Activated T-helper 1 cell treated with Interleukin-2 at 50 U/mL for 16 hours (primary cell): ENCODE results near the gene TMEM170B.

ENCODE experiments used
- DNase-seq: peaks from one replicate; pipeline ENCODE4 v3.0.0-alpha.2; 2020; ENCODE audit warnings: low read depth

Gene TMEM170B

DNA sequence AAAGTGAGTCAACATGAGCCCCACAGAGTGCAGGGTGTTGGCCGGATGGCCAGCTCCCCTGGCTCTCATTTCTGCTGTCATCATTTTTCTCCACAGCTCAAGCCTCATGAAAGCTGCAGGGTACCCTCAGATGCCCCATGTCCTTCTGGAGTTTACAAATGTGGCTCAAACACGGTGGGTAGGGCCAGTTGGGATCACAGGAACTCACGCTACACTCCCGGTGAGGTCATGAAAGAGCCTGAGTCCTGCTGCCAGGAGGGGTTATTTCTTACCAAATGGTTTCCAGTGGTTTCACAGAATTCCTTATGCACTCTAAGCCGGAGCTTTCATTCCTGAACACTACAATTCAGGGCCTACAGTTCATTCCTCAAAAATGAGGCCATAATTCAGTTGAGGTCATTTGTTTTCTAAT, 78.7 kb downstream of the TMEM170B start:
- no peak for DNase-seq

DNA sequence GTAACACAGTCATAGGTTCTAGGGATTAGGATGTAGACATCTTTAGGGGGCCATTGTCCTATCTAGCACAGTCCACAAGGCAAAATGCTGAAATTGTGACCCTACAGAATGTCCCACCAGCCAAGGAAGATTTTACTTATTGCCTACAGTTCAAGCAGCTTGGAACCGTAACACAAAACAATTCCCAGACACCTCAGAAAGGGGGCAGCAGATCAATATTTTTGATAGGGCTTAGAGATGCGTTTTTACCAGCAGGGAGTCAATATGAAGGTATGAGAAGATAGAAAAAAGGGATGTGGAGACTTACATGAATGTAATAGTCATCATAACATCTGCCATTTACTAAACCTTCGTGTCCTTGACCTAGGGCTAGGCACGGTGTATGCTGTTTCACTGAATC, 81.0 kb downstream of the TMEM170B start:
- no peak for DNase-seq

DNA sequence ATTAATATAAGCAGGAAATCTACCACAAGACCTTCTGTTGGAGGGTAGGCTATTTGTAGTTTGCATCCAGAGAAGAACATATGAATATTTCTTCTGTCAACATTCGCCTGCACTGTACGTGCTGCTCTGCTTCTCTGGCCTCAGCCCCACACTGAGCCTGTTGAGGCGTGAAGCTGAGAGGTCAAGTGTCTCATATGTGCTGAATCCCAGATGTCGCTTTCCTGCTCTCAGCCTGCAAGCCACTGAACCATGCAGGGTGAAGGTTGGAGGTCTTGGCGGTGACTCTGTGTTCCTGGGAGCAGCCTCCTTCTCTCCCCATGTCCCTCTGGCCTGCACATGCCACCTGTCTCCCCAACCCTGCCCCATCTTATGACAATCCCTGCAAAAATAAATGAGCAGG, 83.6 kb downstream of the TMEM170B start:
- no peak for DNase-seq

DNA sequence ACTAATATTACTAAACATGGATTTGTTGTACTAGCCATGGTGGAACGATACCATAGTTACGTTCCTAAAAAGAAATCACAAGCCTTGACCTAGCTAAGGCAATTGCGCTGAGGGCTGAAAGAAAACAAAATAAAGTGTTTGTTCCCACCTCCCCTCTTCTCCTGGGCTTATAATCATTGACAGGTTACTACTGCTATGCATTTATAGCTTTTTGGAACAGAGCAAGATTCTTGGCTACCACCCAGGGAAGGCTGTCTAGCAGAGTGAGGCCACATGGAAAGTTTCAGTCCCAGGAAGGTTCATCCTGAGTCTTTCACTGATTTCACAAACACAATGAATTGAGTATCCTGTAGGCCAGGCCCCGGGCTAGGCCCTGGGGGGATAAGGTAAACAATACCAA, 84.6 kb downstream of the TMEM170B start:
- DNase-seq: no peak

DNA sequence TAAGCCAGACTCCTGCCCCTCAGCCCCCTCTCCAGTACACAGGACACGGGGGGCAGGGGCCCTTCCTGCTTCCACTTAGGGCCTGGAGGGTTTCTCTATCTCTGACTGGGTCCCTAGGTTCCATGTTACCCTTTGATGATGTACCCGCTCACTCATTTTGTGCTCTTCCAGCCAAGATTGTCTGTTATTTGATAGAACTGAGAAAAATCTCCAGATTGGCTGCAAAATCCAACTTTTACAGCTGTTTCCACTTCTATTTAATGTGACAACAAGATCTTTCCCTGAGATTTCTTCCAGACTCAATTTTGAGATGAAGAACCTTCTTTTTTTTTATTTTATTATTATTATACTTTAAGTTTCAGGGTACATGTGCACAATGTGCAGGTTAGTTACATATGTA, 85.7 kb downstream of the TMEM170B start:
- no peak for DNase-seq

GRCh38 chr6:11625302-11625701, 87.8 kb downstream of the TMEM170B start:
- DNase-seq: no peak

- DNase-seq: no peak
Observed at GRCh38 chr6:11626356-11626755, 88.8 kb downstream of the TMEM170B start.

DNA sequence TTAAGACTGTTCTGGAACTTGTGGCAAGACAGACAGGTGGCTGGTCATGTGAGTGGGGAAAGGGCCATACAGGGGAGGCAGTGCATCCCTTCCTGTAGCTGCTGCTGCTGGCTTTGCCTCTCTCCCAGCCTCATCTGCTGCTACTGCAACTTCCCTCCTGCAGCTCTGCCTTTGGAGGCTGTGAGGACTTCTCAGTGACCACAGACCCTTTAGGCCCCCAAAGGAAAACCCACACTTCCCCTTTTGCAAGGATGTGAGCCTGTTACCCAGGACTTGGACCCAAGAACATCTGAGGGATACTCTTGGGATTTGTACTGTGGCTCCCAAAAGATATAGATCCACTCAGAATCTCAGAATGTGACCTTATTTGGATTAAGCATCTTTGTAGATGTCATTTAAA, 91.0 kb downstream of the TMEM170B start:
- DNase-seq: no peak

- no peak for DNase-seq
Observed at GRCh38 chr6:11631008-11631407, 93.5 kb downstream of the TMEM170B start.

GRCh38 chr6:11631539-11631938, 94.0 kb downstream of the TMEM170B start:
- no peak for DNase-seq

DNA sequence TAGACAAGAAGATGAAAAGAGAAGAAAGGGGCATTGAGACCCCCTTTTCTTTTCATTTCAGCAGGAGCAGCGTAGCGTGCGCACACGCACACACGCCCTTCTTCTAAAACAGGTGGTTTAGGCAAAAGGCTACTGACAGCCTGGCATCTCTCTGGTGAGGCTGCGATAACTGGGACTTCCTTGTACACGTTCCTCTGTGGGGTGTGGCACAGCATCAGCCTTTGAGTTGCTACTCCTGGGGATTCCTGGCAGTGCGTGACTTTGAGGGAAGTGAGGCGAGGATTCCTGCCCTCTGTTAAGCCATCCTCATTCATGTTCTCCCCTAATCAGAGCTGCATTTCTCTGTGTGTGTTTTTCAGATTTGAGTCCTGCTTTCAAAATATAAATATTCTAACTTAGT, 94.7 kb downstream of the TMEM170B start:
- no peak for DNase-seq

DNA sequence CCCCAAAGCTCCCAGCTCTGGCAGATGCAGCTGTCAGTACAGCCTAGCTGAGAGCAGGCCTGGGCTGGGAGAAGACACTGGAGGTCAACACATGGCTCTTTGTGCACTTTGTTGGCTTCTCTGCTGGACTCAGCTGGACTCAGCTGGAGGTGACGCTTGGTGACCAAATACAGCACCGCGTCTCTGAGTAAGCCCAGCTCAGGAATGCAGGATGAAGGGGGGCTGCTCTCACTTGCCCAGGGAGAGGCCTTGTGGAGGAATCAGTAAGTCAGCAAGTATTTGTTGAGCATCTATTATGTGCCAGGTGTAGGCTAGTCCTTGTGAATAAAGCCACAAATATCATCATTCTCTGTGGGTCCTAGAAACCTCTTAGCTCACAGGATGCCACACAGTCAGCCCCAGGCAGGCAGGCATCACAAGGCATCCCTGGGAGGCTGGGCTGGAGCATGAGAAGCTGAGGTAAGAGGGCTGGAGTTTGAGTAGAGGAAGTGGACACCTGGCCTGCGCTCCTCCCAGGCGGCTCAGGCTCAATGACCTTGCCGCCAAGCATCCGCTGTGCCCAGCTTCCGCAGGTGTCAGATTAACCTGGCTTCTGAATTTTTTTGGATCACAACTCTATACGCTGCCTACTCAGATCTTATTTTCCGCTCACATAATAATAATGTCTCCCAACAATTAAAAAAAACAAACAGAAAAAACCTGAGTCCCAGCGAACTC, 95.4 kb downstream of the TMEM170B start:
- DNase-seq: no peak
